Caco-2 (cell line): Measurements from ENCODE around the gene AGGF1. TPM values are rescaled to one million over a fixed set of nuclear protein-coding genes. Genes with fewer than 3 reads are reported as not detected.
"Not testable (repeated sequence)": the region's sequence is repeated elsewhere in the genome, so short reads cannot be mapped to it uniquely, and the experiment has no call there.

ENCODE experiments used
- BruUV-seq: library from RNA; stranded (reverse); fragments of 400-500 nt; replicated peaks from 2 replicates; lab custom pipeline; 2021; lab: Mats Ljungman, UMichigan
- CTCF ChIA-PET: fragments of 300-600 bp; sonication (Branson Sonifier 250); formaldehyde crosslinking; loops from one replicate; lab custom pipeline; 2022; ENCODE audit warnings: antibody characterized with exemption; lab: Charles Lee
- POLR2A ChIA-PET: fragments of 300-600 bp; sonication (Branson Sonifier 250); formaldehyde crosslinking; loops from one replicate; lab custom pipeline; 2022; ENCODE audit warnings: antibody characterized with exemption; lab: Charles Lee
- DNase-seq, 2 experiments: peaks; one replicate each; pipeline versions ENCODE4 v3.0.0 to v3.0.0-alpha.2; 2020 to 2022
- H3K27me3 ChIP-seq: replicated peaks from 2 replicates; pipeline ENCODE4 v1.6.0; 2011; ENCODE audit warnings: low read length; ENCODE audit not compliant: control insufficient read depth, insufficient read depth
- H3K36me3 ChIP-seq: 2 replicates; pipeline ENCODE4 v1.5.1; 2011; ENCODE audit warnings: low read length; ENCODE audit not compliant: control insufficient read depth, insufficient read depth
- H3K4me1 ChIP-seq: fragments of 250-450 bp; sonication (Bioruptor Pico); 2 replicates; pipeline ENCODE4 v1.5.1; 2020; ENCODE audit warnings: mild to moderate bottlenecking
- H3K4me3 ChIP-seq: 2 replicates; pipeline ENCODE4 v1.5.1; 2011; ENCODE audit warnings: low read depth, mild to moderate bottlenecking, control low read depth, low read length
- H3K9me3 ChIP-seq: fragments of 250-450 bp; sonication (Bioruptor Pico); 2 replicates; pipeline ENCODE4 v1.5.1; 2020; ENCODE audit warnings: mild to moderate bottlenecking, moderate library complexity
- H3K27ac Mint-ChIP-seq: one replicate; pipeline ENCODE4 v1.8.0; 2022; ENCODE audit warnings: mixed read lengths; ENCODE audit not compliant: unreplicated experiment
- H3K27me3 Mint-ChIP-seq: one replicate; pipeline ENCODE4 v1.8.0; 2022; ENCODE audit warnings: mixed read lengths; ENCODE audit not compliant: insufficient read depth, unreplicated experiment
- H3K36me3 Mint-ChIP-seq: one replicate; pipeline ENCODE4 v1.8.0; 2022; ENCODE audit warnings: mild to moderate bottlenecking, mixed read lengths; ENCODE audit not compliant: insufficient read depth, unreplicated experiment
- H3K4me1 Mint-ChIP-seq: one replicate; pipeline ENCODE4 v1.8.0; 2022; ENCODE audit warnings: low read depth, mixed read lengths; ENCODE audit not compliant: unreplicated experiment
- H3K4me3 Mint-ChIP-seq: one replicate; pipeline ENCODE4 v1.8.0; 2022; ENCODE audit warnings: mild to moderate bottlenecking, moderate library complexity, mixed read lengths; ENCODE audit not compliant: unreplicated experiment
- H3K9me3 Mint-ChIP-seq: one replicate; pipeline ENCODE4 v1.8.0; 2022; ENCODE audit warnings: mixed read lengths; ENCODE audit not compliant: unreplicated experiment
- intact Hi-C: fragments of 100-400 bp; cut with micrococcal nuclease; formaldehyde crosslinking; loops from one replicate; pipeline ENCODE4 v1.10.0; 2022; ENCODE audit not compliant: unreplicated experiment
- total RNA-seq: library from RNA; stranded (reverse); gene quantifications from 2 replicates; pipeline ENCODE4 v1.2.3, GENCODE V29; 2022
- TF ChIP-seq, protein P1 (sequence below), 2 experiments: fragments of 200-600 bp in 1 of 2; IDR thresholded peaks; 1 replicate in 1 of 2; 2 replicates in 1 of 2; pipeline versions ENCODE4 v1.5.1 to v1.8.0; 2011 to 2022; ENCODE audit warnings: antibody characterized with exemption in 1 of 2, control low read depth in 1 of 2, inconsistent platforms in 1 of 2, low read depth in 1 of 2, low read length in 1 of 2, mild to moderate bottlenecking in 1 of 2, moderate library complexity in 1 of 2; ENCODE audit not compliant: insufficient read depth in 1 of 2, severe bottlenecking in 1 of 2, unreplicated experiment in 1 of 2

AGGF1 gene
- total RNA-seq, 1 experiment from 2014 or later, result 20.2 TPM

DNA sequence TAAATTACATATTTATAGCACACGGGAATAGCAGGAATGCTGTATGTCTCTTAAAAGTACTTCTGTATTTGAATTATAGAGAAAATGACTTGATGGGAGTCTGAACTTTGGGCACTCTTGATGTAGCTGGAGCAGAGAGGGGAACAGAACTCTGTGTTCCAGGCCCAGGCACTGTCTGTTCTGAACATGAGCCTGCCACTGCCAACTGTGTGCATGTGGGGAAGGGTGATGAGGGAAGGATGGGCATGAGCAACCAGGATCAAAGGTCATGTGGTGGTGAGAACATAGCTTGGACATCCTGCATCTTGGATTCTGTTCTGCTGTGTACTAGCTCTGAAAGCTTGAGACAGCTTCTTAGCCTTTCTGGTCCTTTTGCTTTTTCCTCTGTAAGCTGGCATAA, 73.3 kb downstream of the AGGF1 start:
- intact Hi-C loops, result no loop called here
- Mint-ChIP-seq H3K4me3 (no peak overlapping the region), H3K4me1 (no peaks in the 10 kb centered on the region), H3K27me3 (no peaks in the 10 kb centered on the region), H3K9me3 (no peaks in the 10 kb centered on the region), H3K27ac (no peak overlapping the region), H3K36me3 (no peaks in the 10 kb centered on the region)
- TF ChIP-seq, protein P1, sequence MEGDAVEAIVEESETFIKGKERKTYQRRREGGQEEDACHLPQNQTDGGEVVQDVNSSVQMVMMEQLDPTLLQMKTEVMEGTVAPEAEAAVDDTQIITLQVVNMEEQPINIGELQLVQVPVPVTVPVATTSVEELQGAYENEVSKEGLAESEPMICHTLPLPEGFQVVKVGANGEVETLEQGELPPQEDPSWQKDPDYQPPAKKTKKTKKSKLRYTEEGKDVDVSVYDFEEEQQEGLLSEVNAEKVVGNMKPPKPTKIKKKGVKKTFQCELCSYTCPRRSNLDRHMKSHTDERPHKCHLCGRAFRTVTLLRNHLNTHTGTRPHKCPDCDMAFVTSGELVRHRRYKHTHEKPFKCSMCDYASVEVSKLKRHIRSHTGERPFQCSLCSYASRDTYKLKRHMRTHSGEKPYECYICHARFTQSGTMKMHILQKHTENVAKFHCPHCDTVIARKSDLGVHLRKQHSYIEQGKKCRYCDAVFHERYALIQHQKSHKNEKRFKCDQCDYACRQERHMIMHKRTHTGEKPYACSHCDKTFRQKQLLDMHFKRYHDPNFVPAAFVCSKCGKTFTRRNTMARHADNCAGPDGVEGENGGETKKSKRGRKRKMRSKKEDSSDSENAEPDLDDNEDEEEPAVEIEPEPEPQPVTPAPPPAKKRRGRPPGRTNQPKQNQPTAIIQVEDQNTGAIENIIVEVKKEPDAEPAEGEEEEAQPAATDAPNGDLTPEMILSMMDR (IDR thresholded peaks at IDR 0.05; ENCODE audit: insufficient read depth in 1 of 2, low read depth in 1 of 2, low read length in 1 of 2, severe bottlenecking in 1 of 2, unreplicated experiment in 1 of 2), result no peak
- H3K4me3 ChIP-seq, result no peak overlapping the region
- no peaks in the 10 kb centered on the region for H3K27me3 ChIP-seq
- no peaks in the 10 kb centered on the region for H3K36me3 ChIP-seq
- BruUV-seq, result no TSS peak
- ChIA-PET POLR2A (no interaction called here), CTCF (no interaction called here)
- no peak for DNase-seq
- H3K4me1 ChIP-seq, result no peaks in the 10 kb centered on the region
- no peaks in the 10 kb centered on the region for H3K9me3 ChIP-seq

DNA sequence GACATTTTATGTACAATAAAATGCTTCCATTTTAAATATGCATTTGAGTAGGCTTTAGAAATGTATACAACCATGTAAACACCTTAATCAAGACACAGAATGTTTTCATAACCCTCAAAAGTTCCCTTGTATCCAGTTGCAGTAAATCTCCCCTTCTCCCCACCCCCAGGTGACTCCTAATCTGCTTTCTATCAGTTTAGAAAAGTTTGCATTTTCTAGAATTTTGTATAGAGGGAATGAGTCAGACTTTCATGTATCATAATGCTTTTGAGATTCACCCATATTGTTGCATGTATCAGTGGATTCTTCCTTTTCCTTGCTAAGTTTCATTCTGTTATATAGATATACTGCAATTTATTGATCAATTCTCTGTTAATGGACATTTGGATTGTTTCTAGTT, 74.6 kb downstream of the AGGF1 start:
- Mint-ChIP-seq H3K36me3 (no peaks in the 10 kb centered on the region), H3K27me3 (no peaks in the 10 kb centered on the region), H3K9me3 (no peaks in the 10 kb centered on the region), H3K27ac (no peak overlapping the region), H3K4me3 (no peak overlapping the region), H3K4me1 (no peaks in the 10 kb centered on the region)
- Histone ChIP-seq H3K4me3 (no peak overlapping the region), H3K9me3 (no peaks in the 10 kb centered on the region), H3K36me3 (no peaks in the 10 kb centered on the region), H3K27me3 (no peaks in the 10 kb centered on the region), H3K4me1 (no peaks in the 10 kb centered on the region)
- intact Hi-C loops, result no loop called here
- ChIA-PET CTCF (no interaction called here), POLR2A (no interaction called here)
- no TSS peak for BruUV-seq
- no peak for DNase-seq
- TF ChIP-seq, protein P1 (IDR thresholded peaks at IDR 0.05; ENCODE audit: insufficient read depth in 1 of 2, low read depth in 1 of 2, low read length in 1 of 2, severe bottlenecking in 1 of 2, unreplicated experiment in 1 of 2), result no peak

DNA sequence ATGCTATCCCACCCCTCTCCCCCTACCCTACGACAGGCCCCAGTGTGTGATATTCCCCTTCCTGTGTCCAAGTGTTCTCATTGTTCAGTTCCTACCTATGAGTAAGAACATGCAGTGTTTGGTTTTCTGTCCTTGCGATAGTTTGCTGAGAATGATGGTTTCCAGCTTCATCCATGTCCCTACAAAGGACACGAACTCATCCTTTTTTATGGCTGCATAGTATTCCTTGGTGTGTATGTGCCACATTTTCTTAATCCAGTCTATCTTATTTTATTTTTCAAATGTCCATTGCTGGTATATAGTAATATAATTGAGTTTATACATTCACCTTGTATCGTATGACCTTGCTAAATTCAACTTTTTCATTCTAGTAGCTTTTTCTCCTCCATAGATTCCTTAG, 76.8 kb downstream of the AGGF1 start:
- H3K9me3 Mint-ChIP-seq, H3K27me3 Mint-ChIP-seq, H3K4me3 Mint-ChIP-seq, CTCF ChIA-PET, H3K4me1 Mint-ChIP-seq, POLR2A ChIA-PET, H3K4me1 ChIP-seq, DNase-seq, H3K4me3 ChIP-seq, intact Hi-C loops, H3K36me3 ChIP-seq, H3K27me3 ChIP-seq, BruUV-seq, H3K36me3 Mint-ChIP-seq, H3K27ac Mint-ChIP-seq, H3K9me3 ChIP-seq: not testable (repeated sequence)

Other genes starting within 250 kb of the AGGF1 start
- gene F2RL1, start 211.4 kb upstream of the AGGF1 start, total RNA-seq, result 50.0 and 51.8 TPM in 2 replicates
- gene S100Z, start 180.4 kb upstream of the AGGF1 start, total RNA-seq, result 0.66 TPM in 1 of 2 replicates, not detected in the other
- not detected in 2 replicates for gene CRHBP, start 77.4 kb upstream of the AGGF1 start, total RNA-seq
- gene ZBED3, start 56.9 kb downstream of the AGGF1 start, total RNA-seq, result 38.5 and 38.8 TPM in 2 replicates
- 0.86 and 1.9 TPM in 2 replicates for gene PDE8B, start 180.3 kb downstream of the AGGF1 start, total RNA-seq